ENCODE results near the gene WDR88. TPM values are rescaled to one million over a fixed set of nuclear protein-coding genes. Genes with fewer than 3 reads are reported as not detected.

The WDR88 gene
- total and polyA plus RNA-seq, 2 of the 4 experiments (the other 2 are of a cell fraction) = not detected

GRCh38 chr19:33201886-33202545 is 70.1 kb downstream of the WDR88 start:
- no peak overlapping the region for H2AK9ac ChIP-seq (replicated peaks; ENCODE audit: low read depth, low read length, poor library complexity)
- DNase-seq (no peak), ATAC-seq (ENCODE audit: low read depth) (no peak)
- H2BK5ac ChIP-seq (ENCODE audit: low read depth, low read length, poor library complexity, severe bottlenecking) = no peak overlapping the region
- H2BK20ac ChIP-seq (ENCODE audit: low read depth, low read length) = no peak overlapping the region
- intact Hi-C loops (cut with micrococcal nuclease) = no loop called here
- CTCF ChIA-PET = no interaction called here
- POLR2A ChIA-PET (ENCODE audit: unreplicated experiment) = no interaction called here
- H2BK15ac ChIP-seq (ENCODE audit: low read depth, low read length) = no peak overlapping the region
- BruUV-seq (replicated peaks) = no TSS peak
- no peak overlapping the region for H2AFZ ChIP-seq (replicated peaks; ENCODE audit: low read length, poor library complexity)
- H3K9me3 ChIP-seq (ENCODE audit: control insufficient read depth, insufficient read depth, low read length) = no peaks in the 10 kb centered on the region
- H4K91ac ChIP-seq (ENCODE audit: insufficient read depth, low read depth, low read length) = no peak overlapping the region
- WGBS, 2 experiments (ENCODE audit: extremely low coverage in 2 of 2, insufficient read length in 1 of 2) = 100% methylated on average over 3 of the region's 15 CpGs; no CpG with 5 or more reads in 1 of the 2 experiments
- H3K9ac ChIP-seq (ENCODE audit: low read depth, low read length) = no peak overlapping the region
- H3K4me1 ChIP-seq (ENCODE audit: control insufficient read depth, insufficient read depth, low read length) = no peaks in the 10 kb centered on the region
- no peak overlapping the region for H3K4me3 ChIP-seq (ENCODE audit: insufficient read depth, low read depth, low read length)
- no peak overlapping the region for H3K23ac ChIP-seq (ENCODE audit: low read depth, low read length)
- H3K4me2 ChIP-seq (ENCODE audit: low read depth, low read length) = no peak overlapping the region
- H3K14ac ChIP-seq (replicated peaks; ENCODE audit: low read depth, low read length) = no peak overlapping the region
- peaks cover 19% of the 10 kb centered on the region for H3K36me3 ChIP-seq (ENCODE audit: control insufficient read depth, insufficient read depth, low read length)
- in situ Hi-C loops (cut with MboI; ENCODE audit: low sequenced_read_pairs) = no loop called here
- TF ChIP-seq FOS (IDR thresholded peaks at IDR 0.05; ENCODE audit: low read depth, low read length) = no peak
- TF ChIP-seq POLR2A (IDR thresholded peaks at IDR 0.05; ENCODE audit: low read depth, low read length) = no peak
- no peak for TF ChIP-seq RFX5 (IDR thresholded peaks at IDR 0.05; ENCODE audit: low read depth, low read length)
- no peak for TF ChIP-seq CHD1 (IDR thresholded peaks at IDR 0.05; ENCODE audit: low read depth, low read length)
- no peak for TF ChIP-seq SMC3 (IDR thresholded peaks at IDR 0.05; ENCODE audit: low read depth, low read length)
- no peak for TF ChIP-seq MXI1 (IDR thresholded peaks at IDR 0.05; ENCODE audit: borderline replicate concordance, low read depth, low read length)
- TF ChIP-seq RAD21 (IDR thresholded peaks at IDR 0.05; ENCODE audit: low read length) = no peak
- TF ChIP-seq CEBPB (IDR thresholded peaks at IDR 0.05; ENCODE audit: low read depth, low read length) = no peak
- no peak for TF ChIP-seq BHLHE40 (IDR thresholded peaks at IDR 0.05; ENCODE audit: low read depth, low read length)
- TF ChIP-seq MAZ (IDR thresholded peaks at IDR 0.05; ENCODE audit: borderline replicate concordance, low read depth, low read length) = no peak
- TF ChIP-seq, protein P1, sequence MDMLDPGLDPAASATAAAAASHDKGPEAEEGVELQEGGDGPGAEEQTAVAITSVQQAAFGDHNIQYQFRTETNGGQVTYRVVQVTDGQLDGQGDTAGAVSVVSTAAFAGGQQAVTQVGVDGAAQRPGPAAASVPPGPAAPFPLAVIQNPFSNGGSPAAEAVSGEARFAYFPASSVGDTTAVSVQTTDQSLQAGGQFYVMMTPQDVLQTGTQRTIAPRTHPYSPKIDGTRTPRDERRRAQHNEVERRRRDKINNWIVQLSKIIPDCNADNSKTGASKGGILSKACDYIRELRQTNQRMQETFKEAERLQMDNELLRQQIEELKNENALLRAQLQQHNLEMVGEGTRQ (IDR thresholded peaks at IDR 0.05; ENCODE audit: low read depth, low read length) = no peak
- TF ChIP-seq, protein P2, sequence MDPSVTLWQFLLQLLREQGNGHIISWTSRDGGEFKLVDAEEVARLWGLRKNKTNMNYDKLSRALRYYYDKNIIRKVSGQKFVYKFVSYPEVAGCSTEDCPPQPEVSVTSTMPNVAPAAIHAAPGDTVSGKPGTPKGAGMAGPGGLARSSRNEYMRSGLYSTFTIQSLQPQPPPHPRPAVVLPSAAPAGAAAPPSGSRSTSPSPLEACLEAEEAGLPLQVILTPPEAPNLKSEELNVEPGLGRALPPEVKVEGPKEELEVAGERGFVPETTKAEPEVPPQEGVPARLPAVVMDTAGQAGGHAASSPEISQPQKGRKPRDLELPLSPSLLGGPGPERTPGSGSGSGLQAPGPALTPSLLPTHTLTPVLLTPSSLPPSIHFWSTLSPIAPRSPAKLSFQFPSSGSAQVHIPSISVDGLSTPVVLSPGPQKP (IDR thresholded peaks at IDR 0.05; ENCODE audit: borderline replicate concordance, low read depth, low read length) = no peak
- no peak for TF ChIP-seq CTCF (conservative IDR thresholded peaks at IDR 0.05; ENCODE audit: low read depth, low read length)
- TF ChIP-seq MAFK (IDR thresholded peaks at IDR 0.05; ENCODE audit: low read depth, low read length) = no peak
- TF ChIP-seq RCOR1 (IDR thresholded peaks at IDR 0.05; ENCODE audit: insufficient replicate concordance, low read length) = no peak
- H4K5ac ChIP-seq (ENCODE audit: low read depth, low read length) = no peak overlapping the region
- H4K20me1 ChIP-seq (ENCODE audit: insufficient read depth, low read length) = peaks cover 4% of the 10 kb centered on the region; the same call in 1 of the 2 replicates
- H2BK120ac ChIP-seq (ENCODE audit: low read depth, low read length) = no peak overlapping the region
- H3K27ac ChIP-seq (ENCODE audit: insufficient read depth, low read length) = no peak overlapping the region
- H3K56ac ChIP-seq (ENCODE audit: extremely low read depth, insufficient read depth, low read length) = no peak overlapping the region
- H3K79me1 ChIP-seq (ENCODE audit: low read depth in 1 of 2, low read length in 2 of 2) = peaks cover 0 to 8% of the 10 kb centered on the region in 2 experiments; a peak in 1 of 4 replicates
- H3K9me1 ChIP-seq (ENCODE audit: insufficient read depth, low read length) = peaks cover 5% of the 10 kb centered on the region; the same call in 1 of the 2 replicates
- H3K4ac ChIP-seq (ENCODE audit: low read depth, low read length) = no peak overlapping the region
- no peak overlapping the region for H2AK5ac ChIP-seq (ENCODE audit: low read depth, low read length)
- dilution Hi-C loops (cut with HindIII; ENCODE audit: low sequenced_read_pairs, unreplicated experiment) = no loop called here
- H3K27me3 ChIP-seq (ENCODE audit: control insufficient read depth, insufficient read depth, low read length) = no peaks in the 10 kb centered on the region
- no peak overlapping the region for H4K8ac ChIP-seq (ENCODE audit: low read depth in 2 of 2, low read length in 2 of 2)
- no peak overlapping the region for H3K18ac ChIP-seq (ENCODE audit: low read depth, low read length)

All from IMR-90 (cell line).